PC-9 (cell line): Measurements from ENCODE around the gene SLC16A12. TPM values are rescaled to one million over a fixed set of nuclear protein-coding genes. Genes with fewer than 3 reads are reported as not detected.
A peak's percentile ranks its signal among the peaks of the same experiment; 100 is the strongest.

Experiments
- Bru-seq: library from RNA; stranded (reverse); fragments of 400-500 nt; gene quantifications from one replicate; lab custom pipeline; 2021; lab: Mats Ljungman, UMichigan
- BruChase-seq, 2 experiments: library from RNA; stranded (reverse); fragments of 400-500 nt; gene quantifications; one replicate each; lab custom pipeline; 2021; lab: Mats Ljungman, UMichigan
- BruUV-seq: library from RNA; stranded (reverse); fragments of 400-500 nt; replicated peaks from 2 replicates; lab custom pipeline; 2021; lab: Mats Ljungman, UMichigan
- CTCF ChIA-PET: fragments of 300-600 bp; sonication (Branson Sonifier 250); formaldehyde crosslinking; loops from one replicate; lab custom pipeline; 2022; ENCODE audit warnings: antibody characterized with exemption; lab: Charles Lee
- POLR2A ChIA-PET: fragments of 300-600 bp; sonication (Branson Sonifier 250); formaldehyde crosslinking; loops from one replicate; lab custom pipeline; 2022; ENCODE audit warnings: antibody characterized with exemption; ENCODE audit not compliant: unreplicated experiment; lab: Charles Lee
- DNase-seq, 2 experiments: peaks; one replicate each; pipeline versions ENCODE4 v3.0.0 to v3.0.0-alpha.2; 2015 to 2022; ENCODE audit warnings: mixed read lengths in 1 of 2
- H2AFZ ChIP-seq: fragments of 200-600 bp; sonication (generic); 2 replicates; pipeline ENCODE4 v1.8.1; 2017; ENCODE audit warnings: antibody characterized with exemption
- H3F3A ChIP-seq: fragments of 200-600 bp; sonication (generic); 2 replicates; pipeline ENCODE4 v1.8.1; 2017; ENCODE audit warnings: antibody characterized with exemption, mild to moderate bottlenecking, low read depth; ENCODE audit not compliant: insufficient read depth
- H3K27ac ChIP-seq: fragments of 200-600 bp; sonication (generic); 2 replicates; pipeline ENCODE4 v1.6.1; 2016; ENCODE audit warnings: mixed run types
- H3K27me3 ChIP-seq: fragments of 200-600 bp; sonication (generic); 2 replicates; pipeline ENCODE4 v1.6.1; 2016; ENCODE audit warnings: low read depth, mixed run types; ENCODE audit not compliant: insufficient read depth
- H3K36me3 ChIP-seq: fragments of 200-600 bp; sonication (generic); 2 replicates; pipeline ENCODE4 v1.6.1; 2016; ENCODE audit warnings: low read depth, mixed run types
- H3K4me1 ChIP-seq: fragments of 200-600 bp; sonication (generic); replicated peaks from 2 replicates; pipeline ENCODE4 v1.6.1; 2016; ENCODE audit warnings: mixed run types; ENCODE audit not compliant: insufficient read depth
- H3K4me2 ChIP-seq: fragments of 200-600 bp; sonication (generic); 2 replicates; pipeline ENCODE4 v1.6.1; 2017; ENCODE audit warnings: mixed run types
- H3K4me3 ChIP-seq: fragments of 200-600 bp; sonication (generic); 2 replicates; pipeline ENCODE4 v1.6.1; 2016; ENCODE audit warnings: mixed run types
- H3K79me2 ChIP-seq: fragments of 200-600 bp; sonication (generic); 2 replicates; pipeline ENCODE4 v1.6.1; 2017; ENCODE audit warnings: low read depth, mixed run types
- H3K9me2 ChIP-seq: fragments of 200-600 bp; sonication (generic); 2 replicates; pipeline ENCODE4 v1.8.1; 2017; ENCODE audit warnings: mild to moderate bottlenecking; ENCODE audit not compliant: insufficient read depth
- H3K9me3 ChIP-seq: fragments of 200-600 bp; sonication (generic); 2 replicates; pipeline ENCODE4 v1.8.1; 2016; ENCODE audit warnings: low read depth; ENCODE audit not compliant: insufficient read depth
- H4K20me1 ChIP-seq: fragments of 200-600 bp; sonication (generic); 2 replicates; pipeline ENCODE4 v1.8.1; 2017; ENCODE audit not compliant: insufficient read depth
- CTCF ChIP-seq: fragments of 200-600 bp; sonication (generic); conservative IDR thresholded peaks from 2 replicates; pipeline ENCODE4 v1.6.1; 2017; ENCODE audit warnings: mixed run types, antibody characterized with exemption, mild to moderate bottlenecking, moderate library complexity
- EZH2 ChIP-seq: fragments of 200-600 bp; sonication (generic); IDR thresholded peaks from 2 replicates; pipeline ENCODE4 v1.8.0; 2017; ENCODE audit warnings: antibody characterized with exemption, low read depth
- intact Hi-C: fragments of 100-400 bp; cut with micrococcal nuclease; formaldehyde crosslinking; loops from one replicate; pipeline ENCODE4 v1.10.0; 2022; ENCODE audit not compliant: unreplicated experiment
- long read RNA-seq: library from polyadenylated mRNA; stranded (forward); transcript quantifications from one replicate; pipeline ENCODE4 v2.0.0, GENCODE V29; 2022
- total RNA-seq: library from RNA; stranded (reverse); gene quantifications from 2 replicates; pipeline ENCODE4 v1.2.3, GENCODE V29; 2021

The SLC16A12 gene
- 0.65 and 0.74 TPM in 2 replicates for total RNA-seq
- Bru-seq, nascent RNA = percentile 29 among the genes with signal in this experiment
- percentile 36 among the genes with signal in this experiment for BruChase-seq, experiment 1, labeled RNA remaining after a 2-hour chase
- percentile 27 among the genes with signal in this experiment for BruChase-seq, experiment 2, labeled RNA remaining after a 6-hour chase
- long read RNA-seq = 0 reads

DNA sequence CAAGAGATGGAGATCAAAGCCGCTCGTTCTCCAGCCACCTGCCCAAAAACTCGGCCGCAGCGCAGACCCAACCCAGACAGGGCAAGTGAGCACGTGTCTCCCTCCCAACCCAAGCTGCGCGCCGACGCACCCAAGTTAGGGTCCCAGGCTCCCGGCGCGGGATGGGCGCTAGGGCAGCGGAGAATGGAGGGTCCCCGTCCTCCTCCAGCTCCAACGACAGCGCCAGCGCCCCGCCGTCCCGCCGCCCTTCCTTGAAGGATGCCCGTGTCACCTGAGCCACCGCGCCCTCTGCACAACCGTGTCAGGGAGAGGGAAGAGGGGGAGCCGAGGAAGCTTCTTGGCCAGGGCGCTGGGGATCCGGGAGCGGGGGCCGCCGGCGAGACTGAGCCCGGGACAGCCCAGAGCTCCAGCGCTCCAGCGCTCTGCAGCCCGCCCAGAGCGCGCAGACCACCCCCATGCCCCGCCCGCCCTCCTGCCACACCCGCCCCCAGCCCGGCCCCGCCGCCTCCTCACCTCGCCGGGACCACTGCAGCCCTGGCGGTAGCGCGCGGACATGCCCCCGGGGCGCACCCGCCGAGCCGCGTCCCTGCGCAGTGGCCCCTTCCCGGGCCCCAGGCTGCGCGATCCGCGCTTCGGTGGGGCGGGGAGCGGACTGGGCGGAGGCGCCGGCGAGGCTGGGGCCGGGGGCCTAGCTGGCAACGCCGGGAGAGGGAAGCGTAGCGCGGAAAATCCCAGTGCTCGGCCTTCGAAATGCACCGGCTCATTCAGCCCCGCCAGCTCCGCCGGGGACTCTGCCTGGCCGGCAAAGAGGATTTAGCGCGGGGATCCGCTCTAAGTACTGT is at the start of gene SLC16A12:
Gene SLC16A12 (minus strand): TSS at position 424 of the 842 bp plus-strand sequence. CDS start 73,016 bp downstream, outside the sequence.
- Histone ChIP-seq H3K9me3 (no peaks in the 10 kb centered on the region), H4K20me1 (no peaks in the 10 kb centered on the region), H3K4me1 (no peaks in the 10 kb centered on the region), H2AFZ (0 out of 2 replicates have a peak within 1 kb of the TSS, but pooled peaks have one; percentile 16), H3K27me3 (no peaks in the 10 kb centered on the region), H3K4me2 (peak within 1 kb of the TSS; percentile 67), H3K27ac (no peak within 1 kb of the TSS), H3K4me3 (peak within 1 kb of the TSS; percentile 29; the same call in 1 of the 2 replicates), H3K79me2 (no peaks in the 10 kb centered on the region), H3K36me3 (no peaks in the 10 kb centered on the region), H3K9me2 (no peaks in the 10 kb centered on the region), H3F3A (no peaks in the 10 kb centered on the region)
- ChIA-PET POLR2A (interaction anchor here (0.6 kb wide), 1 partner anchor 18 kb away, joined by 7 read pairs; no protein-coding TSS in a partner anchor), CTCF (no interaction called here)
- no peak for DNase-seq
- no TSS peak for BruUV-seq
- no peak for TF ChIP-seq EZH2
- TF ChIP-seq CTCF = no peak
- intact Hi-C loops = no loop called here

- H3F3A ChIP-seq = no peaks in the 10 kb centered on the region
- BruUV-seq = no TSS peak
- H3K36me3 ChIP-seq = no peaks in the 10 kb centered on the region
- no peaks in the 10 kb centered on the region for H3K79me2 ChIP-seq
- H3K4me1 ChIP-seq = no peaks in the 10 kb centered on the region
- H3K4me3 ChIP-seq = no peak overlapping the region
- no peak overlapping the region for H3K27ac ChIP-seq
- no peaks in the 10 kb centered on the region for H3K9me3 ChIP-seq
- H3K27me3 ChIP-seq = no peaks in the 10 kb centered on the region
- no peak overlapping the region for H3K4me2 ChIP-seq
- no peaks in the 10 kb centered on the region for H4K20me1 ChIP-seq
- ChIA-PET CTCF (no interaction called here), POLR2A (no interaction called here)
- intact Hi-C loops = no loop called here
- DNase-seq = no peak
- no peaks in the 10 kb centered on the region for H3K9me2 ChIP-seq
- no peak for TF ChIP-seq CTCF
- no peak for TF ChIP-seq EZH2
- no peak overlapping the region for H2AFZ ChIP-seq
Measured at GRCh38 chr10:89582022-89582421, 46.6 kb upstream of the SLC16A12 start.

GRCh38 chr10:89580243-89580642 is 44.8 kb upstream of the SLC16A12 start:
- intact Hi-C loops = no loop called here
- no peaks in the 10 kb centered on the region for H3F3A ChIP-seq
- no peaks in the 10 kb centered on the region for H4K20me1 ChIP-seq
- H3K27ac ChIP-seq = no peak overlapping the region
- no peaks in the 10 kb centered on the region for H3K36me3 ChIP-seq
- H3K79me2 ChIP-seq = no peaks in the 10 kb centered on the region
- CTCF ChIA-PET = no interaction called here
- no peak overlapping the region for H3K4me3 ChIP-seq
- H3K4me2 ChIP-seq = no peak overlapping the region
- POLR2A ChIA-PET = no interaction called here
- H2AFZ ChIP-seq = no peak overlapping the region
- no peak for TF ChIP-seq EZH2
- no peak for TF ChIP-seq CTCF
- no TSS peak for BruUV-seq
- no peaks in the 10 kb centered on the region for H3K27me3 ChIP-seq
- DNase-seq = no peak
- no peaks in the 10 kb centered on the region; the same call in 1 of the 2 replicates for H3K9me3 ChIP-seq
- no peaks in the 10 kb centered on the region for H3K9me2 ChIP-seq
- H3K4me1 ChIP-seq = peaks cover 1% of the 10 kb centered on the region
